HepG2 (cell line): ENCODE results near the gene MPP3. TPM values are rescaled to one million over a fixed set of nuclear protein-coding genes. Genes with fewer than 3 reads are reported as not detected.
A peak's percentile ranks its signal among the peaks of the same experiment; 100 is the strongest.

Experiments
- CEBPB ChIP-seq: IDR thresholded peaks from 2 replicates; pipeline ENCODE4 v1.6.1; 2011; ENCODE audit warnings: low read depth, low read length, improper control_type of control experiment, borderline replicate concordance
- HNF4A ChIP-seq: sonication (generic); formaldehyde crosslinking; IDR thresholded peaks from 2 replicates; pipeline ENCODE4 v1.4.0; 2020; ENCODE audit warnings: missing genetic modification reagents
- IKZF5 ChIP-seq: IDR thresholded peaks from 2 replicates; pipeline ENCODE4 v1.6.1; 2018; ENCODE audit warnings: missing genetic modification reagents, mild to moderate bottlenecking, missing compliant biosample characterization
- KAT8 ChIP-seq: IDR thresholded peaks from 2 replicates; pipeline ENCODE4 v1.6.1; 2016; ENCODE audit warnings: missing genetic modification reagents, missing compliant biosample characterization
- MATR3 ChIP-seq: sonication (generic); formaldehyde crosslinking; IDR thresholded peaks from 2 replicates; pipeline ENCODE4 v1.4.0; 2020; ENCODE audit warnings: missing genetic modification reagents
- MAX ChIP-seq: IDR thresholded peaks from 2 replicates; pipeline ENCODE4 v1.6.1; 2012; ENCODE audit warnings: inconsistent platforms
- MTA3 ChIP-seq: sonication (generic); formaldehyde crosslinking; IDR thresholded peaks from 2 replicates; pipeline ENCODE4 v1.4.0; 2020; ENCODE audit warnings: missing genetic modification reagents
- NONO ChIP-seq, 2 experiments: fragments of 450-650 bp in 1 of 2; sonication (generic) in 1 of 2; formaldehyde crosslinking in 1 of 2; IDR thresholded peaks in 1 of 2; conservative IDR thresholded peaks in 1 of 2; 2 replicates each; pipeline versions ENCODE4 v1.6.1 to v1.8.0; 2017 to 2022; ENCODE audit warnings: mild to moderate bottlenecking in 1 of 2, missing genetic modification reagents in 1 of 2, moderate library complexity in 1 of 2
- RAD21 ChIP-seq: fragments of 450-650 bp; formaldehyde crosslinking; IDR thresholded peaks from 2 replicates; pipeline ENCODE4 v1.5.0; 2020; ENCODE audit warnings: mild to moderate bottlenecking
- REPIN1 ChIP-seq: sonication (generic); formaldehyde crosslinking; IDR thresholded peaks from 2 replicates; pipeline ENCODE4 v1.8.0; 2022; ENCODE audit warnings: missing genetic modification reagents, low read depth, mild to moderate bottlenecking, borderline replicate concordance
- RNF2 ChIP-seq: fragments of 450-650 bp; conservative IDR thresholded peaks from 2 replicates; pipeline ENCODE4 v1.6.1; 2016; ENCODE audit warnings: low read depth
- SMAD9 ChIP-seq: sonication (generic); formaldehyde crosslinking; IDR thresholded peaks from 2 replicates; pipeline ENCODE4 v1.5.1; 2020; ENCODE audit warnings: mild to moderate bottlenecking, missing genetic modification reagents
- SOX6 ChIP-seq, 2 experiments: fragments of 450-650 bp in 1 of 2; sonication (generic) in 1 of 2; formaldehyde crosslinking in 1 of 2; IDR thresholded peaks; 2 replicates each; pipeline versions ENCODE4 v1.4.0 to v1.6.1; 2017 to 2020; ENCODE audit warnings: antibody characterized with exemption in 1 of 2, mild to moderate bottlenecking in 1 of 2, missing genetic modification reagents in 1 of 2
- THAP11 ChIP-seq: IDR thresholded peaks from 2 replicates; pipeline ENCODE4 v1.6.1; 2016; ENCODE audit warnings: missing biosample characterization, missing genetic modification reagents
- YY1 ChIP-seq: IDR thresholded peaks from 2 replicates; pipeline ENCODE4 v1.6.1; 2011; ENCODE audit warnings: low read length, low read depth, moderate library complexity, mild to moderate bottlenecking; ENCODE audit not compliant: insufficient read depth, insufficient replicate concordance
- ZBTB33 ChIP-seq: sonication (generic); formaldehyde crosslinking; IDR thresholded peaks from 2 replicates; pipeline ENCODE4 v1.4.0; 2020; ENCODE audit warnings: missing genetic modification reagents
- ZBTB37 ChIP-seq: sonication (generic); formaldehyde crosslinking; IDR thresholded peaks from 2 replicates; pipeline ENCODE4 v1.4.0; 2020; ENCODE audit warnings: mild to moderate bottlenecking, missing genetic modification reagents
- ZC3H13 ChIP-seq: sonication (generic); formaldehyde crosslinking; IDR thresholded peaks from 2 replicates; pipeline ENCODE4 v1.8.1; 2023; ENCODE audit warnings: mild to moderate bottlenecking, missing genetic modification reagents, moderate library complexity
- ZMAT3 ChIP-seq: sonication (generic); formaldehyde crosslinking; conservative IDR thresholded peaks from 2 replicates; pipeline ENCODE4 v1.7.0; 2021; ENCODE audit warnings: missing genetic modification reagents
- ZMYM4 ChIP-seq: sonication (generic); formaldehyde crosslinking; IDR thresholded peaks from 2 replicates; pipeline ENCODE4 v1.8.1; 2023; ENCODE audit warnings: mild to moderate bottlenecking, missing genetic modification reagents
- ZNF501 ChIP-seq: sonication (generic); formaldehyde crosslinking; IDR thresholded peaks from 2 replicates; pipeline ENCODE4 v1.5.1; 2020; ENCODE audit warnings: mild to moderate bottlenecking, moderate library complexity, missing genetic modification reagents
- ZNF605 ChIP-seq: sonication (generic); formaldehyde crosslinking; IDR thresholded peaks from 2 replicates; pipeline ENCODE4 v1.8.0; 2022; ENCODE audit warnings: mild to moderate bottlenecking, missing genetic modification reagents
- ZNF761 ChIP-seq: sonication (generic); formaldehyde crosslinking; conservative IDR thresholded peaks from 2 replicates; pipeline ENCODE4 v1.4.0; 2020; ENCODE audit warnings: mild to moderate bottlenecking, missing genetic modification reagents
- ZNF772 ChIP-seq: sonication (generic); formaldehyde crosslinking; IDR thresholded peaks from 2 replicates; pipeline ENCODE4 v1.5.0; 2020; ENCODE audit warnings: mild to moderate bottlenecking, missing genetic modification reagents
- ZNF788 ChIP-seq: sonication (generic); formaldehyde crosslinking; IDR thresholded peaks from 2 replicates; pipeline ENCODE4 v1.5.0; 2020; ENCODE audit warnings: mild to moderate bottlenecking, missing genetic modification reagents, borderline replicate concordance
- ZNF792 ChIP-seq: IDR thresholded peaks from 2 replicates; pipeline ENCODE4 v1.6.1; 2016
- ZNF879 ChIP-seq: sonication (generic); formaldehyde crosslinking; IDR thresholded peaks from 2 replicates; pipeline ENCODE4 v1.8.1; 2023; ENCODE audit warnings: missing genetic modification reagents
- ZSCAN9 ChIP-seq: IDR thresholded peaks from 2 replicates; pipeline ENCODE4 v1.6.1; 2016; ENCODE audit warnings: borderline replicate concordance
- polyA plus RNA-seq, 8 experiments: library from polyadenylated mRNA; depleted of rRNA in 3 of 8; stranded (reverse) in 7 of 8; unstranded in 1 of 8; fragments of >200 nt; fragmentation: Illumina TruSeq in 4 of 8; extraction: Trizol in 4 of 8; gene quantifications; 2 replicates each; pipeline versions ENCODE4 v1.2.1 to v1.2.3, GENCODE V29; 2011 to 2016; ENCODE audit warnings: low read depth in 4 of 8, missing spikeins in 1 of 8, mixed read lengths in 1 of 8; ENCODE audit not compliant: insufficient read depth in 1 of 8
- total RNA-seq, 5 experiments: library from RNA; depleted of rRNA; stranded (reverse); fragments of >200 nt; fragmentation: Illumina TruSeq; extraction: Trizol; gene quantifications; 2 replicates each; pipeline ENCODE4 v1.2.3, GENCODE V29; 2016; ENCODE audit warnings: low read depth in 1 of 5

Gene MPP3
- total and polyA plus RNA-seq, 2 of the 13 experiments (the other 11 are each of a cell fraction or from before 2014, with no cell fraction given) = 0.91 to 1.8 TPM

- TF ChIP-seq IKZF5 (CRISPR knock-in tag) (peak; percentile 70; the same call in 1 of the 2 replicates), ZBTB37 (CRISPR knock-in tag) (no peak), ZNF879 (CRISPR knock-in tag) (no peak), SMAD9 (CRISPR knock-in tag) (no peak), ZMAT3 (CRISPR knock-in tag) (peak; percentile 57; the same call in 1 of the 2 replicates), YY1 (peak; percentile 26), HNF4A (peak; percentile 34; the same call in 1 of the 2 replicates), MTA3 (CRISPR knock-in tag) (no peak), KAT8 (CRISPR knock-in tag) (peak; percentile 46; the same call in 1 of the 2 replicates), ZSCAN9 (CRISPR knock-in tag) (no peak), ZNF501 (CRISPR knock-in tag) (no peak), MATR3 (CRISPR knock-in tag) (no peak), RAD21 (CRISPR knock-in tag) (peak; percentile 92), SOX6 (IDR thresholded peaks at IDR 0.05) (no peak), SOX6 (CRISPR knock-in tag; IDR thresholded peaks at IDR 0.05) (peak; percentile 37; the same call in 1 of the 2 replicates), NONO (IDR thresholded peaks at IDR 0.05) (no peak), NONO (CRISPR knock-in tag; conservative IDR thresholded peaks at IDR 0.05) (0 out of 2 replicates have a peak, but pooled peaks have one; percentile 52), CEBPB (no peak), ZC3H13 (CRISPR knock-in tag) (no peak), REPIN1 (peak; percentile 30; the same call in 1 of the 2 replicates), ZNF761 (CRISPR knock-in tag) (no peak), MAX (peak; percentile 30; the same call in 1 of the 2 replicates), ZNF772 (CRISPR knock-in tag) (no peak), ZBTB33 (0 out of 2 replicates have a peak, but pooled peaks have one; percentile 37), ZMYM4 (CRISPR knock-in tag) (0 out of 2 replicates have a peak, but pooled peaks have one; percentile 19), ZNF788 (CRISPR knock-in tag) (peak; percentile 48; the same call in 1 of the 2 replicates), ZNF792 (0 out of 2 replicates have a peak, but pooled peaks have one; percentile 43), RNF2 (no peak), THAP11 (peak; percentile 43; the same call in 1 of the 2 replicates), ZNF605 (CRISPR knock-in tag) (no peak)
Measured at GRCh38 chr17:43846221-43846712, 13.3 kb upstream of the MPP3 start (continued).
